CD4-positive, alpha-beta T cell (primary cell): ENCODE data around the gene SFRP5. TPM values are rescaled to one million over a fixed set of nuclear protein-coding genes. Genes with fewer than 3 reads are reported as not detected.

Experiments used
- ATAC-seq: fragments of 200-7000 bp; cut with Tn5 transposase; one replicate; pipeline ENCODE4 v1.10.0; 2022; ENCODE audit warnings: mild to moderate bottlenecking; ENCODE audit not compliant: poor library complexity
- CTCF ChIA-PET: fragments of 350-600 bp; sonication (Branson Sonifier 250); formaldehyde crosslinking; loops from one replicate; lab custom pipeline; 2021; ENCODE audit warnings: antibody characterized with exemption, inconsistent platforms; lab: Charles Lee
- POLR2A ChIA-PET: fragments of 350-600 bp; sonication (Branson Sonifier 250); formaldehyde crosslinking; loops from one replicate; lab custom pipeline; 2021; ENCODE audit warnings: antibody characterized with exemption, inconsistent platforms; lab: Charles Lee
- DNase-seq, 14 experiments: peaks; one replicate each; pipeline ENCODE4 v3.0.0-alpha.2; 2013 to 2020; ENCODE audit warnings: mixed read lengths in 2 of 14
- H3K27ac ChIP-seq, 2 donors: one replicate each; pipeline versions ENCODE4 v1.5.1 to v1.7.0; 2013; ENCODE audit warnings: low read length in 2 of 2, low read depth in 1 of 2, mild to moderate bottlenecking in 1 of 2
- H3K27me3 ChIP-seq, 2 experiments: 1 replicate in 1 of 2; 2 replicates in 1 of 2; pipeline versions ENCODE4 v1.6.1 to v1.7.0; 2013; ENCODE audit warnings: low read length in 2 of 2, control low read depth in 1 of 2, mild to moderate bottlenecking in 1 of 2, moderate library complexity in 1 of 2; ENCODE audit not compliant: insufficient read depth in 2 of 2, control insufficient read depth in 1 of 2
- H3K36me3 ChIP-seq: one replicate; pipeline ENCODE4 v1.6.1; 2013; ENCODE audit warnings: low read length, control low read depth; ENCODE audit not compliant: insufficient read depth
- H3K4me1 ChIP-seq: one replicate; pipeline ENCODE4 v1.6.1; 2013; ENCODE audit warnings: low read length, control low read depth; ENCODE audit not compliant: insufficient read depth
- H3K4me3 ChIP-seq: one replicate; pipeline ENCODE4 v1.5.1; 2013; ENCODE audit warnings: mild to moderate bottlenecking, low read length, moderate library complexity
- H3K9me3 ChIP-seq, 2 experiments: 1 replicate in 1 of 2; 2 replicates in 1 of 2; pipeline versions ENCODE4 v1.6.1 to v1.7.0; 2013; ENCODE audit warnings: low read length in 2 of 2, mild to moderate bottlenecking in 2 of 2, control low read depth in 1 of 2, moderate library complexity in 1 of 2; ENCODE audit not compliant: control insufficient read depth in 1 of 2, insufficient read depth in 1 of 2
- H3K27ac Mint-ChIP-seq: one replicate; pipeline ENCODE4 v1.8.0; 2020; ENCODE audit warnings: mixed read lengths
- H3K27me3 Mint-ChIP-seq: one replicate; pipeline ENCODE4 v1.8.0; 2021; ENCODE audit warnings: mixed read lengths
- H3K36me3 Mint-ChIP-seq: one replicate; pipeline ENCODE4 v1.8.0; 2021; ENCODE audit warnings: low read depth, mixed read lengths
- H3K4me1 Mint-ChIP-seq: one replicate; pipeline ENCODE4 v1.8.0; 2021; ENCODE audit warnings: low read depth, mixed read lengths
- H3K4me3 Mint-ChIP-seq: one replicate; pipeline ENCODE4 v1.8.0; 2020; ENCODE audit warnings: mild to moderate bottlenecking, mixed read lengths
- H3K9me3 Mint-ChIP-seq: one replicate; pipeline ENCODE4 v1.8.0; 2020; ENCODE audit warnings: mixed read lengths
- CTCF ChIP-seq: fragments of 200-600 bp; IDR thresholded peaks from one replicate; pipeline ENCODE4 v1.8.0; 2022; ENCODE audit warnings: antibody characterized with exemption, mild to moderate bottlenecking
- intact Hi-C, 2 experiments: fragments of 100-400 bp; cut with DNase I in 1 of 2; cut with micrococcal nuclease in 1 of 2; formaldehyde crosslinking; loops; one replicate each; pipeline versions ENCODE4 v1.15.1 to v1.9.0; 2023 to 2025; cut with DNase I, micrococcal nuclease
- total RNA-seq, 174 experiments: library from RNA in 2 of 174; stranded (reverse) in 2 of 174; gene quantifications; one replicate each; pipeline ENCODE4 v1.2.3 and lab custom pipeline; 2021 to 2026

Gene SFRP5
- total RNA-seq, 2 experiments from 2014 or later = not detected

DNA sequence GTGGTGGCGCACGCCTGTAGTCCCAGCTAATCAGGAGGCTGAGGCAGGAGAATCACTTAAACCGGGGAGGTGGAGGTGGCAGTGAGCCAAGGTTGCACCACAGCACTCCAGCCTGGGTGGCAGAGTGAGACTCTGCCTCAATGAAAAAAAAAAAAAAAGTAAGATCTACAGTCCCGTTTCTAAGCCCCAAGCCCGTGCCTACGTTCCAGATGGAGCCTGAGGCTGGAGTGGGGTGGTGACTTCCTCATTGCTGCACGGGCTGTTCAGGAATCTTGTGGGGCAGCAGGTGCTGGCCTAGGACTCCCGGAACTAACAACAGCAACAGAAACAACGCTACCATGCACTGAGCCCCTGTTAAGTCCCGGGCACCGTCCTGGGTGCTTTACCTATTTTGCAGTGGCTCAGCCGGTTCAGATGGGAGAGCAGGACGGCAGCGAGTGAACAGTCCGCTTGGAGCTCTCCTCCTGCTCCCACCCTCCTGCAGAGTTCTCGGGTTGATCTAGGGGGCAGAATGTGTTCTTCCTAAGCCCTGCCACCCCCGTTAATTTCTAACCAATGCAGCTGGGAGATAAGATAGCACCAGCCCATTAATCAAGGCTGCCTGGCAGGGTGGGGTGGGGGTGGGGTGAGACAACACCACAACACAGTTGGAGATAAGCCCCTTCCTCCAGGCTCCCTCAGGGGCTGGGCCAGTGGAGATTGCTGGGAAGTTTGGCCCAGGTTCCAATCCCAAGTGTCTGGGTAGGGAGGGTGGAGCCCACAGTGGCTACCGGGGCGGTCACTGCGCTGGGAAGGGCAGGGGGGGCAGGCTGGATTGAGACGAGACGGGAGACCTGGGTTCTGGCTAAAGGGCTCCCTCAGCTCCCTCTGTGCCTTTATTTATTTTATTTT, 17.0 kb upstream of the SFRP5 start:
- no peak for TF ChIP-seq CTCF
- H3K36me3 ChIP-seq = no peaks in the 10 kb centered on the region
- peaks cover 5% of the 10 kb centered on the region for H3K27me3 Mint-ChIP-seq
- H3K4me1 ChIP-seq = peaks cover 11% of the 10 kb centered on the region
- no peaks in the 10 kb centered on the region for H3K27me3 ChIP-seq
- no peaks in the 10 kb centered on the region for H3K36me3 Mint-ChIP-seq
- intact Hi-C loops = no loop called here
- no peak for DNase-seq
- CTCF ChIA-PET = interaction anchor here (2.5 kb wide), 1 partner anchor 80 kb away, joined by 9 read pairs; no protein-coding TSS in a partner anchor
- H3K27ac Mint-ChIP-seq = no peak overlapping the region
- no peaks in the 10 kb centered on the region for H3K9me3 ChIP-seq
- peaks cover 6% of the 10 kb centered on the region for H3K4me1 Mint-ChIP-seq
- no peak overlapping the region for H3K4me3 ChIP-seq
- ATAC-seq = no peak
- H3K9me3 Mint-ChIP-seq = no peaks in the 10 kb centered on the region
- H3K4me3 Mint-ChIP-seq = no peak overlapping the region
- POLR2A ChIA-PET = no interaction called here
- H3K27ac ChIP-seq = no peak overlapping the region

DNA sequence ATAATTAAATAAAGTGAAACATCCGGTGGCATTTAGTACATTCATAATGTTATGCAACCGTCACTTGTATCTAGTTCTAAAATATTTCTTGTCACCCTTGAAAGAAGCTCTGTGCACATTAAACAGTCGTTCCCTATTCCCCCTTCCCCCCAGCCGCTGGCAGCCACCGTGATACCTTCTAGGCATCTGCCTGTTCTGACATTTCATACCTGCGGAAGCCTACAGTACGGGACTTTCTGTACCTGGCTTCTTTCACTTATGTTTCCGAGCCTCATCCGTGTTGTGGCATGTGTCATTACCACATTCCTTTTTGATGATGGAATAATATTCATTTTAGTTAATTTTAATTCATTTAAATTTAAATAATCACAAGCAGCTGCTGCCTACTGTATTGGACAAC, 13.9 kb upstream of the SFRP5 start:
- Histone ChIP-seq H3K9me3 (no peaks in the 10 kb centered on the region), H3K27ac (no peak overlapping the region), H3K4me3 (no peak overlapping the region), H3K36me3 (no peaks in the 10 kb centered on the region), H3K27me3 (no peaks in the 10 kb centered on the region), H3K4me1 (peaks cover 23% of the 10 kb centered on the region)
- ChIA-PET CTCF (no interaction called here), POLR2A (no interaction called here)
- H3K4me3 Mint-ChIP-seq = no peak overlapping the region
- DNase-seq = no peak
- no peak overlapping the region for H3K27ac Mint-ChIP-seq
- peaks cover 5% of the 10 kb centered on the region for H3K27me3 Mint-ChIP-seq
- peaks cover 22% of the 10 kb centered on the region for H3K4me1 Mint-ChIP-seq
- H3K9me3 Mint-ChIP-seq = no peaks in the 10 kb centered on the region
- TF ChIP-seq CTCF = no peak
- ATAC-seq = no peak
- no peaks in the 10 kb centered on the region for H3K36me3 Mint-ChIP-seq
- intact Hi-C loops = no loop called here

- H3K27ac Mint-ChIP-seq = no peak overlapping the region
- intact Hi-C loops = no loop called here
- Histone ChIP-seq H3K4me1 (peaks cover 28% of the 10 kb centered on the region), H3K9me3 (no peaks in the 10 kb centered on the region), H3K27ac (no peak overlapping the region), H3K27me3 (no peaks in the 10 kb centered on the region), H3K4me3 (no peak overlapping the region), H3K36me3 (no peaks in the 10 kb centered on the region)
- H3K9me3 Mint-ChIP-seq = no peaks in the 10 kb centered on the region
- no peak overlapping the region for H3K4me3 Mint-ChIP-seq
- no peaks in the 10 kb centered on the region for H3K36me3 Mint-ChIP-seq
- ChIA-PET POLR2A (no interaction called here), CTCF (no interaction called here)
- no peak for TF ChIP-seq CTCF
- peaks cover 27% of the 10 kb centered on the region for H3K4me1 Mint-ChIP-seq
- DNase-seq (no peak), ATAC-seq (no peak)
- H3K27me3 Mint-ChIP-seq = peaks cover 4% of the 10 kb centered on the region
Observed at GRCh38 chr10:97785231-97785630, 13.4 kb upstream of the SFRP5 start.
